Subcutaneous adipose tissue (tissue), 4 donors: ENCODE data around the gene IZUMO4. TPM values are rescaled to one million over a fixed set of nuclear protein-coding genes. Genes with fewer than 3 reads are reported as not detected.

Experiments used
- CTCF ChIP-seq: fragments of 450-650 bp; IDR thresholded peaks from one replicate; pipeline ENCODE4 v1.5.1; 2016; ENCODE audit warnings: low read depth, mild to moderate bottlenecking, control low read depth, antibody characterized with exemption, moderate library complexity
- total RNA-seq, 4 donors: library from RNA; depleted of rRNA; stranded (reverse); fragments of >200 nt; gene quantifications; one replicate each; pipeline ENCODE4 v1.1.0, GENCODE V29; 2016

IZUMO4 gene
- total RNA-seq, 4 donors from 2014 or later: 2.0 to 11.1 (median 6.3) TPM

- TF ChIP-seq CTCF: no peak
These were observed 39.9 kb upstream of the IZUMO4 start for GRCh38 chr19:2056837-2057192.

GRCh38 chr19:2057484-2058469, 38.9 kb upstream of the IZUMO4 start:
- TF ChIP-seq CTCF: no peak

GRCh38 chr19:2058570-2059421, 37.9 kb upstream of the IZUMO4 start:
- TF ChIP-seq CTCF: no peak

GRCh38 chr19:2059422-2060201, 37.1 kb upstream of the IZUMO4 start:
- TF ChIP-seq CTCF: no peak

- TF ChIP-seq CTCF: no peak
These were observed 35.7 kb upstream of the IZUMO4 start for GRCh38 chr19:2060884-2061494.

- TF ChIP-seq CTCF: no peak
These were observed 35.0 kb upstream of the IZUMO4 start for GRCh38 chr19:2061495-2062388.
